ENCODE data around the gene NAA80. TPM values are rescaled to one million over a fixed set of nuclear protein-coding genes. Genes with fewer than 3 reads are reported as not detected.
A peak's percentile ranks its signal among the peaks of the same experiment; 100 is the strongest.

NAA80 gene
- total and polyA plus RNA-seq, 2 of the 13 experiments (the other 11 are each of a cell fraction or from before 2014, with no cell fraction given), result 3.4 to 8.7 TPM

- peak overlapping the region; percentile 98 for H3K4me2 ChIP-seq (ENCODE audit: low read depth, low read length)
- H3K27me3 ChIP-seq (ENCODE audit: control insufficient read depth in 1 of 2, insufficient read depth in 2 of 2, low read length in 2 of 2), result no peaks in the 10 kb centered on the region; a peak in 1 of 5 replicates
- peak overlapping the region; percentile 71 to 88 (median 83) for H3K4me3 ChIP-seq (replicated peaks in 1 of 3; ENCODE audit: insufficient read depth in 1 of 3, low read depth in 2 of 3, low read length in 3 of 3)
- ATAC-seq (no peak), DNase-seq (ENCODE audit: low spot score) (no peak), FAIRE-seq (no peak)
- H3K9me3 ChIP-seq (ENCODE audit: low read length), result no peaks in the 10 kb centered on the region
- intact Hi-C loops (cut with micrococcal nuclease; ENCODE audit: unreplicated experiment), result loop anchor here (5.0 kb wide), 2 partner anchors 43 to 78 kb away; partner anchors contain the start of gene GNAT1
- H3K27ac ChIP-seq (ENCODE audit: extremely low read length, insufficient read depth, low read length), result peak overlapping the region; percentile 88
- H4K20me1 ChIP-seq (ENCODE audit: insufficient read depth, low read length), result no peaks in the 10 kb centered on the region; the same call in 1 of the 2 replicates
- H3K79me2 ChIP-seq (ENCODE audit: insufficient read depth, low read length), result peaks cover 33% of the 10 kb centered on the region
- H2AFZ ChIP-seq (ENCODE audit: low read length), result no peak overlapping the region
- CTCF ChIA-PET (ENCODE audit: low intra/inter-chr PET ratio, low total read pairs), result interaction anchor here (1.2 to 6.4 kb wide), 5 partner anchors 10 to 76 kb away, joined by 3 to 81 read pairs (median 4); no protein-coding TSS in a partner anchor
- H3K4me1 ChIP-seq (ENCODE audit: insufficient read depth, low read length), result peaks cover 78% of the 10 kb centered on the region
- peaks cover 7 to 19% of the 10 kb centered on the region in 2 experiments for H3K36me3 ChIP-seq (replicated peaks in 1 of 2; ENCODE audit: control insufficient read depth in 1 of 2, insufficient read depth in 2 of 2, low read length in 2 of 2)
- POLR2A ChIA-PET, result interaction anchor here (1.0 to 5.5 kb wide), 19 partner anchors 8 to 75 kb away, joined by 3 to 155 read pairs (median 9); partner anchors contain the start of genes GNAI2, HYAL2, HYAL3 and IFRD2
- TSS peak; percentile 87 for BruUV-seq (replicated peaks)
- WGBS (ENCODE audit: low lambda C conversion rate), result 5% methylated on average over 9 of the region's 19 CpGs
- peak overlapping the region; percentile 94 for H3K9ac ChIP-seq (ENCODE audit: insufficient read depth, low read depth, low read length)
- in situ Hi-C loops (cut with HindIII; ENCODE audit: extremely low pct_ligation_motif_present, low pct_unique_long_range_greater_than_20kb), result loop anchor here (5.0 to 10.0 kb wide), 2 partner anchors 43 to 76 kb away; partner anchors contain the start of gene GNAT1
- TF ChIP-seq AHR (CRISPR knock-in tag; IDR thresholded peaks at IDR 0.05) (0 out of 2 replicates have a peak, but pooled peaks have one; percentile 47), NFATC3 (CRISPR knock-in tag; IDR thresholded peaks at IDR 0.05) (no peak), FOSL2 (CRISPR knock-in tag; IDR thresholded peaks at IDR 0.05) (peak; percentile 16; the same call in 1 of the 2 replicates), REL (CRISPR knock-in tag; conservative IDR thresholded peaks at IDR 0.05) (no peak), NR2C2 (CRISPR knock-in tag; IDR thresholded peaks at IDR 0.05; ENCODE audit: borderline replicate concordance) (0 out of 2 replicates have a peak, but pooled peaks have one; percentile 15), ATF7 (IDR thresholded peaks at IDR 0.05) (no peak), ATF7 (CRISPR knock-in tag; IDR thresholded peaks at IDR 0.05) (0 out of 2 replicates have a peak, but pooled peaks have one; percentile 8), ZBTB37 (CRISPR knock-in tag; IDR thresholded peaks at IDR 0.05) (no peak), ELF1 (CRISPR knock-in tag; IDR thresholded peaks at IDR 0.05) (no peak), AGO2 (optimal IDR thresholded peaks at IDR 0.05; ENCODE audit: low read depth, low read length) (peak; percentile 76), POLR2G (IDR thresholded peaks at IDR 0.05; ENCODE audit: low read depth, low read length) (peak; percentile 35; the same call in 1 of the 2 replicates), ZMAT3 (CRISPR knock-in tag; conservative IDR thresholded peaks at IDR 0.05) (no peak), NFKB2 (CRISPR knock-in tag; IDR thresholded peaks at IDR 0.05; ENCODE audit: borderline replicate concordance) (no peak), LCORL (IDR thresholded peaks at IDR 0.05) (no peak), LCORL (CRISPR knock-in tag; IDR thresholded peaks at IDR 0.05) (0 out of 2 replicates have a peak, but pooled peaks have one; percentile 19), ARNT2 (CRISPR knock-in tag; IDR thresholded peaks at IDR 0.05; ENCODE audit: low read depth) (0 out of 2 replicates have a peak, but pooled peaks have one; percentile 6), PLSCR1 (CRISPR knock-in tag; IDR thresholded peaks at IDR 0.05; ENCODE audit: borderline replicate concordance) (0 out of 2 replicates have a peak, but pooled peaks have one; percentile 15), SSRP1 (CRISPR knock-in tag; IDR thresholded peaks at IDR 0.05) (no peak), NCOA2 (CRISPR knock-in tag; IDR thresholded peaks at IDR 0.05) (no peak), ZFX (CRISPR knock-in tag; IDR thresholded peaks at IDR 0.05; ENCODE audit: low read depth) (peak; percentile 39; the same call in 1 of the 2 replicates)
- TF ChIP-seq, protein P1, sequence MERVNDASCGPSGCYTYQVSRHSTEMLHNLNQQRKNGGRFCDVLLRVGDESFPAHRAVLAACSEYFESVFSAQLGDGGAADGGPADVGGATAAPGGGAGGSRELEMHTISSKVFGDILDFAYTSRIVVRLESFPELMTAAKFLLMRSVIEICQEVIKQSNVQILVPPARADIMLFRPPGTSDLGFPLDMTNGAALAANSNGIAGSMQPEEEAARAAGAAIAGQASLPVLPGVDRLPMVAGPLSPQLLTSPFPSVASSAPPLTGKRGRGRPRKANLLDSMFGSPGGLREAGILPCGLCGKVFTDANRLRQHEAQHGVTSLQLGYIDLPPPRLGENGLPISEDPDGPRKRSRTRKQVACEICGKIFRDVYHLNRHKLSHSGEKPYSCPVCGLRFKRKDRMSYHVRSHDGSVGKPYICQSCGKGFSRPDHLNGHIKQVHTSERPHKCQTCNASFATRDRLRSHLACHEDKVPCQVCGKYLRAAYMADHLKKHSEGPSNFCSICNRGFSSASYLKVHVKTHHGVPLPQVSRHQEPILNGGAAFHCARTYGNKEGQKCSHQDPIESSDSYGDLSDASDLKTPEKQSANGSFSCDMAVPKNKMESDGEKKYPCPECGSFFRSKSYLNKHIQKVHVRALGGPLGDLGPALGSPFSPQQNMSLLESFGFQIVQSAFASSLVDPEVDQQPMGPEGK (CRISPR knock-in tag; IDR thresholded peaks at IDR 0.05), result peak; percentile 45; the same call in 1 of the 2 replicates
Measured at GRCh38 chr3:50270422-50271224, 28.6 kb downstream of the NAA80 start.
